Measurements from ENCODE around the gene LYSMD4.
A peak's percentile ranks its signal among the peaks of the same experiment; 100 is the strongest.

LYSMD4 gene

DNA sequence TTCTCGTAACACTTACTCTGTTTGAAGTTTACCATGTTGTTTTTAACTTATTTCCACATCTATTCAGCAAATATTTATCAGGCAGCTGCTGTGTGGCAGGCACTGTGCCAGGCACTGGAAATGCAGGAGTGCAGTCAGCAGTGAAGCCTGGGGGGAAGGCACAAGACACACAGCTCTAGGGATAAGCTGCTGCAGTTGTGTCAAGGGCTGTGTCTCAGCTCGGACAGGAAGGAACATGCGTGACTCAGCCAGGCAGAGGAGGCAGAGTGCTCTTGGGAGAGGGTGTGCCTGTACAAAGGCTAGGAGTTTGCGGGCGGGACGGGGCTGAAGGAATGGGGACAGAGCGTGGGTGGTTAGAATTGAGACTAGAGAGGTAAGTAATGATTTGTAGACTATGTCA is 24.7 kb downstream of the LYSMD4 start:
- Histone ChIP-seq H3K9me3 (no peaks in the 10 kb centered on the region), H3K27ac (no peak overlapping the region), H3K27me3 (no peaks in the 10 kb centered on the region), H3K4me3 (ENCODE audit: low read depth in 1 of 2, low read length in 1 of 2) (no peak overlapping the region), H3K36me3 (peaks cover 66% of the 10 kb centered on the region), H3K4me1 (ENCODE audit: control insufficient read depth in 1 of 2, insufficient read depth in 1 of 2, low read depth in 1 of 2, low read length in 1 of 2) (peaks cover 8 to 10% of the 10 kb centered on the region in 2 experiments)
- TF ChIP-seq CTCF (IDR thresholded peaks at IDR 0.05) = no peak

GRCh38 chr15:99707473-99708270 is 25.6 kb downstream of the LYSMD4 start:
- H3K4me3 ChIP-seq (ENCODE audit: low read depth in 1 of 2, low read length in 1 of 2) = no peak overlapping the region
- H3K36me3 ChIP-seq = peaks cover 60% of the 10 kb centered on the region
- no peaks in the 10 kb centered on the region for H3K9me3 ChIP-seq
- no peak overlapping the region for H3K27ac ChIP-seq
- peaks cover 17 to 19% of the 10 kb centered on the region in 2 experiments for H3K4me1 ChIP-seq (ENCODE audit: control insufficient read depth in 1 of 2, insufficient read depth in 1 of 2, low read depth in 1 of 2, low read length in 1 of 2)
- H3K27me3 ChIP-seq = no peaks in the 10 kb centered on the region
- TF ChIP-seq CTCF (IDR thresholded peaks at IDR 0.05) = no peak

DNA sequence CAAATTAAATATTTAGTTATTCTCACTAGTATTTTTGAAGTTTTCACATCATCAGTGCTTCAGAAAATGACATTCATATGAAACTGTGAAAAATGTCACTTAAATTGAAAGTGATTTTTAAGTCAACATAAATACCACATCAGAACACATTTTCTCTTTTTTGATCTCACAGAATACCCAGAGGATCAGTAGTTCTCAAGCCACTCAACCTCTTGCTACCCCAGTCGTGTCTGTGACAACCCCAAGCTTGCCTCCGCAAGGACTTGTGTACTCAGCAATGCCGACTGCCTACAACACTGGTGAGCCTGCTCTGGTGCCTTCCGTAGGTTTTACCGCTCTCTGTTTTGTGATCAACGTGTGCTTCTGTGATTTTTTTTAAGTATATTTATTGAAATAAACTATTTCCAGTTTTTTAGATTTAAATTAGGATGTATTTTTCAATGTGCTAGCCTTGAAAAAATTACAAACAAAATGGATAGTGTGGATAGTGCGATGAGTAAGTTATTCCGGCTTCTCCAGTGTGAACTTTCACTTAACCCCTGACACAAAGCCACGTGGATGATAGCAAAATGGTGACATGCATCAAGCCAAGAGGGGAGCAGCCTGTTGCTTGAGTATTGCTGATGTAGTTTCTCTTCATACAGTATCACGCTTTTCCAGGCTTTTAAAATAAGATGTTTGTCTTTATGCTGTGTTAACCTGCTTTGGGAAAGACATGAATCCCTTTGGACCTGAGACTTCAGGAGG is 26.5 kb downstream of the LYSMD4 start:
- Histone ChIP-seq H3K4me1 (ENCODE audit: control insufficient read depth in 1 of 2, insufficient read depth in 1 of 2, low read depth in 1 of 2, low read length in 1 of 2) (peaks cover 17 to 20% of the 10 kb centered on the region in 2 experiments), H3K4me3 (ENCODE audit: low read depth in 1 of 2, low read length in 1 of 2) (no peak overlapping the region), H3K27ac (no peak overlapping the region), H3K27me3 (no peaks in the 10 kb centered on the region), H3K9me3 (no peaks in the 10 kb centered on the region), H3K36me3 (peaks cover 51% of the 10 kb centered on the region)
- no peak for TF ChIP-seq CTCF (IDR thresholded peaks at IDR 0.05)

- TF ChIP-seq CTCF (IDR thresholded peaks at IDR 0.05) = peak; percentile 75
- peaks cover 17 to 20% of the 10 kb centered on the region in 2 experiments for H3K4me1 ChIP-seq (ENCODE audit: control insufficient read depth in 1 of 2, insufficient read depth in 1 of 2, low read depth in 1 of 2, low read length in 1 of 2)
- H3K9me3 ChIP-seq = no peaks in the 10 kb centered on the region
These were observed 28.8 kb downstream of the LYSMD4 start for GRCh38 chr15:99704444-99704838.

GRCh38 chr15:99703603-99704443 is 29.4 kb downstream of the LYSMD4 start:
- Histone ChIP-seq H3K4me3 (ENCODE audit: low read depth in 1 of 2, low read length in 1 of 2) (no peak overlapping the region), H3K27ac (peak overlapping the region; percentile 50), H3K27me3 (no peaks in the 10 kb centered on the region), H3K36me3 (peaks cover 22% of the 10 kb centered on the region), H3K4me1 (ENCODE audit: control insufficient read depth in 1 of 2, insufficient read depth in 1 of 2, low read depth in 1 of 2, low read length in 1 of 2) (peaks cover 17 to 20% of the 10 kb centered on the region in 2 experiments), H3K9me3 (no peaks in the 10 kb centered on the region)
- TF ChIP-seq CTCF (IDR thresholded peaks at IDR 0.05) = peak; percentile 45

More at GRCh38 chr15:99704444-99704838, 28.8 kb downstream of the LYSMD4 start:
- H3K36me3 ChIP-seq = peaks cover 28% of the 10 kb centered on the region
- H3K27me3 ChIP-seq = no peaks in the 10 kb centered on the region
- no peak overlapping the region for H3K27ac ChIP-seq
- no peak overlapping the region for H3K4me3 ChIP-seq (ENCODE audit: low read depth in 1 of 2, low read length in 1 of 2)
